HS-27A (cell line): ENCODE measurements around the gene TMEM184A.

Experiments used
- DNase-seq: peaks from one replicate; pipeline ENCODE4 v3.0.0-alpha.2; 2012; ENCODE audit warnings: low read depth, missing footprints

Gene TMEM184A

GRCh38 chr7:1550005-1550845 lies 5.8 kb downstream of the TMEM184A start:
- no peak for DNase-seq

DNA sequence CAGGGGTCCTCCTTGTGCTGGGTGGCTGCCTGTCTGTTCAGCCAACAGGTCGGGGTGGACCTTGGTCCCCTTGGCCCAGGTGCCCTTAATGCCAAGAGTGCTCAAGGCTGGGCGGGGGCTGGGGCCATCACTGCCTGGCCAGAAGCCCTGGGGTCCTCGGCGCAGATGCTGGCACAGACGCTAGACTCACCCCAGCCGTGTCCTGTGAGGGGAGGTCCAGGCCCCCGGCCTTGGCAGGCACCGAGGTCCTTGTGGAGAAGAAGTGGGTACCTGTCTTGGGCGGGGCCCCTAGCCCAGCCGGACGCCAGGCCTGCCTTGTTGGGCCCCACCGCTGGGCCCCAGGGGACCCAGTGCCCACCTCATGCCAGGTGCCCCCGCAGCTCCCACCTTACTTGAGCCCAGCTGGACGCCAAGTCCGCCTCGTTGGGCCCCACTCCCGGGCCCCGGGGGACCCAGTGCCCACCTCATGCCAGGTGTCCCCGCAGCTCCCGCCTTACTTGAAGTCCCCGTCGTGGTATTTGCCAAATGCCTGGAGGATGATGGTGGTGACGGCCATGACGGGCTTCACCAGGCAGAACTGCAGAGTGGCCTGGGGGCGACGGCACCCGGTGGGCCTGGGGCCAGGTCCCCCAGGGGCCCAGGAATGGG lies 6.5 kb downstream of the TMEM184A start:
- DNase-seq = no peak

GRCh38 chr7:1548944-1549343 lies 7.1 kb downstream of the TMEM184A start:
- no peak for DNase-seq

DNA sequence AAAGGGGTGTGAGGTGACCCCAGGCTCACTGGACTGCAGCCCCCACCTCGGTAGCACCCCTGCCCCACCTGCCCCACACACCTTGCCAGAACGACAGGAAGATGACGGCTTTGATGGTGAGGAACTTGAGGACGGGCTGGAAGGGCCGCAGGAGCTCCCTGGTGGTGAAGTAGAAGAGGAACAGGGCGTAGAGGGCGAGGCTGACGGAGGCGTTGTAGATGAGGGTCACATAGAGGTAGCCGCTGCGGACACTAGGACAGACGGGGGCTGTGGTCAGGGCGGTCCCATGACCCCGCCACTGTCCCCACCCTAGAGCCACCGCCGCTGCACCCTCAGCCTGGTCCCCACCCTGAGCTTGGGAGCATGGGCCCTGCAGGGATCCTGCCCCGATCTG lies 7.6 kb downstream of the TMEM184A start:
- DNase-seq = no peak

DNA sequence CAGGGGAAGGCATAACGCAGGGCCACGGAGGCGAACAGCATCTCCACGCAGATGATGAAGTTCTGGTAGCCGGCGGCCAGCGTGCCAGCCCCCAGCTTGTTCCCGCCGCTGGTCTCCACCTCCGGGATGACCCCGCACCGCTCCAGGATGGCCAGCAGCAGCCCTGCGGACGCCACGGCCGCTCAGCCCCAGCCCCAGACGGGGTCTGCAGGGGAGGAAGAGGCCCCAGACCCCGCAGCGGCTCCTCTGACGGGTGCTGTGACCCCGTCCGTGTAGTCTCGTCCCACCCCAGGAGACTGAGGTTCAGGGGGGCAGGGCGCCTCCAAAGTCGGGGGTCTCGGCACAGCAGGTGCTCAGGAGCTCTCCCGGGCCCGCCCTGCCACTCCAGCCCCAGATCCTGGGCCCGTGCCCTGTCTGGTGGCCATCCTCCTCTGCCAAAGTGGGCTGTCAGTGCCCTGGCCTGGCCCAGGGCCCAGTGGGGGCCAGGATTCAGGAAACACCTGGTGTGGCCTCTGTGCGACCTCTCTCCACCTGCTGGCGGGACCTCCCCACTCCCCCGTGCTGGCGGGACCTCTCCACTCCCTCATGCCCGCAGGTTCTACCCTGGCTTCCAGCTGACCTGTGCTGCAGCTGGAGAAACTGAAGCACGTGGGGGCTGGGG lies 8.1 kb downstream of the TMEM184A start:
- DNase-seq = no peak

- DNase-seq = no peak
Measured at GRCh38 chr7:1546909-1547776, 8.9 kb downstream of the TMEM184A start.

DNA sequence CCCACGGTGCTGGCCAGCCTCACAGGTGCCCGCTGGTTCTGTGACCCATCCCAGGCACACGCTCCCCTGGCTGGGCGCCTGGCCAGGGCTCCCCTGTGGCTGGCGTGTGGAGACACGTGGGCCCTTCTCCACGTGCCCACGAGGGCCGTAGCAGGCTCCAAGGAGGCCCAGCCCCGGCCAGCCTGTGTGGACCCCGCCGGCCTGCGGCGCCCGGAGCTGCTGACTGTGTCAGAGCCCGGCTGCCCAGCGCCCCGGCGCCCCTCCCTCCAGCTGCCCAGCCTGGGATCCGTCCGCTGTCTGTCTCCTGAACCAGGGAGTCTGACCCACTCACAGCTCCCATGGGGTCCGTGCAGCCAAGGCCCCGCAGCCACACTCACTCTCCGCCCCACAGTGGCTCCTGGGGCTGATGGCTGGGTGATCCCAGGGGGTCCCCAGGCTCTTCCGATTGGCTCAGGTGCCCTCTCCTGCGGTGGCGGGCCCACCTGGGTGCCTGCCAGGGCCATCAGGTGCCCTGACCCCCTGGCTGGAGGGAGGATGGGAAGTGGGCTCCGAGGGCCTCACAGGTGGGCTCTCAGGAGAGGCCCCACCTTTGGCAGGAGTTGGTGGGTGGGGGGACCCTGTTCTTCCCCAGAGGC lies 9.6 kb downstream of the TMEM184A start:
- no peak for DNase-seq

DNA sequence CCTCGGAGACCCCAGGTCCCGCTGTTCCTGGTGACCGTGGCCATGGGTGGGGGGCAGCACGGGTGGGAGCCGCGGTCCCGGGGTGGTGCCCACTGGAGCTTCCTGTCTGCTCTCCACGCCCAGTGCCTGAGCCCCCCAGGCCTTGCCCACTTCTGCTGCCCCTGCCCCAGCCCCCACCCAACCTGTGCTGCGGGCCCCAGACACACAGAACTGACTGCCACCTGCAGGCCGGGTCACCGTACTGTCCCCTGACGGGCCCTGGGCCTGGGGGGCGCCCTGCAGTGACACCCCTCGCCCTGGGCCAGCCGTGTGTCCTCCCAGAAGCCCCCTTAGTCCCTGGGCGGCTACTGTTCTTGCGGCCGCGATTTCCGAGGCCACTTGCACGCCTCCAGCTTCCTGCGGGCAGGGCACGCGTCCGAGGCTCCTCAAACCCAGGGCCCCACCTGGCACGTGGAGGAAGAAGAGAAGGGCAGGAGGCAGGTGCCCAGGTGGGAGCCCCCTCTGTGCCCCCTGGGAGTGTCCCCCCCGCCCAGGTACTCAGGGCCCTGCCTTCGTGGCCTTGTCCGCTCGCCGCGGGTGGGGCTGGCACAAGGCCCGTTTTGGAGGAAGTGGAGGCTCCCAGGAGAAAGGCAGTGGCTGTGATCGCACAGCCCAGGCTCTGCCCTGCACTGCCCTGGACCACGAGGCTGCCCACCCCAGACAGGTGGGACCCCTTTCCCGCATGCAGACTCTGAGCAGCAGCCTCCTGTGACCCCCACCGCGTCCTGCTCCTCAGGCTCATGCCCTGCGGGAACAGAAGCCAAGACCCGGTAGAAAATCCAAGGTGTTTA lies 10.4 kb downstream of the TMEM184A start:
- DNase-seq = no peak

GRCh38 chr7:1544896-1545416 lies 11.0 kb downstream of the TMEM184A start:
- DNase-seq = no peak

GRCh38 chr7:1544178-1544895 lies 11.7 kb downstream of the TMEM184A start:
- no peak for DNase-seq

GRCh38 chr7:1543826-1544177 lies 12.2 kb downstream of the TMEM184A start:
- DNase-seq = no peak

- DNase-seq = no peak
Measured at GRCh38 chr7:1542841-1543747, 12.9 kb downstream of the TMEM184A start.

DNA sequence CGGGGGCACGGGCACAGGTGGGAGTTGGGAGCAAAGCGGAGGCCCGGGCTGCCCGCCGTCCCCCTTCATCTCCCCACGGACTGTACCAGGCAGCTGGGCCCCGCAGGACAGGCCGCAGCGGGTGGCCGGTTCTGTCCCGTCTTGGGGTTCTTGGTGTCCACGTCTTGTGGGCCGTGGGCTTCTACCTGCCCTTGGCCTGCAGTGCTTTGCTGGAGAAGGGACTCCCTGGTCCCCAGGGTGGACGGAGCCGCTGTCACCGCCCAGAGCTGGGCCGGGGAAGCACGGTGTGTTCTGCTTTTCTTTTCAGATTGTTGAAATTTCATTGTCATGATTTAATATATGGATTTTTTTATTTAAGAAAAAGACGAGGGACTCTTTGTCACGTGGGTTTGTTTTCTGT lies 13.7 kb downstream of the TMEM184A start:
- no peak for DNase-seq

- DNase-seq = no peak
Measured at GRCh38 chr7:1541431-1542162, 14.4 kb downstream of the TMEM184A start.

DNA sequence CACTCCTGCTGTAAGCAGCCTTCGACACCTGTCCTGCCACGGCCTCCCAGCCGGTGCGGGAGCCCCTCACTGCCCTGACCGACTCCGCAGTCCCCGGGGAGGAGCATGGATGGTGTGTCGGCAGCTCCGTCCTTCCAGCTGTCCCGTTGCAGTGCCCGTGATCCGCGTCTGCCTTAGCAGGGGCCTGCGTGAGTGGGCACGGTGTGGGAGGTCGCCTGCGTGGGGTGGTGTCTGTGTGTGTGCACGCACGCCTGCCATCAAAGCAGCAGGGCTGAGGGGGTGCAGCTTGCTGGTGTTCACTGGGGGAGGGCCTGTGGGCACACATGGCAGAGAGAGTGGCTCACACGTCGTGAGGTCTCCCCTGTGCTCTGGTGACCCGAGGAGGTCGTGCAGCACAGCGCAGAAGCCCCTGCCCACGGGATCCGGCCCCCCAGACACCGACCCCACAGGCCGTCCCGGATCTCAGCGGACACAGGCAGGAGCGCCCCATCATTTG lies 15.2 kb downstream of the TMEM184A start:
- DNase-seq = no peak

- no peak for DNase-seq
Measured at GRCh38 chr7:1539882-1540775, 15.9 kb downstream of the TMEM184A start.
